Neutrophil (primary cell): ENCODE data around the gene SELENOI.
"Not testable (repeated sequence)": the region's sequence is repeated elsewhere in the genome, so short reads cannot be mapped to it uniquely, and the experiment has no call there.

Experiments used
- H3K27ac ChIP-seq: fragments of 200-600 bp; sonication (generic); 2 replicates; pipeline ENCODE4 v1.5.1; 2016; ENCODE audit warnings: mild to moderate bottlenecking, moderate library complexity
- H3K27me3 ChIP-seq: fragments of 200-600 bp; sonication (generic); 2 replicates; pipeline ENCODE4 v1.6.0; 2016; ENCODE audit warnings: mild to moderate bottlenecking
- H3K36me3 ChIP-seq: fragments of 200-600 bp; sonication (generic); 2 replicates; pipeline ENCODE4 v1.5.1; 2017
- H3K4me1 ChIP-seq, 2 experiments: fragments of 200-600 bp in 1 of 2; sonication (generic) in 1 of 2; 1 replicate in 1 of 2; 2 replicates in 1 of 2; pipeline versions ENCODE4 v1.5.1 to v1.6.1; 2013 to 2016; ENCODE audit warnings: low read depth in 1 of 2, low read length in 1 of 2, mild to moderate bottlenecking in 1 of 2, moderate library complexity in 1 of 2; ENCODE audit not compliant: control insufficient read depth in 1 of 2, insufficient read depth in 1 of 2
- H3K4me3 ChIP-seq, 2 experiments: fragments of 200-600 bp in 1 of 2; sonication (generic) in 1 of 2; 1 replicate in 1 of 2; 2 replicates in 1 of 2; pipeline ENCODE4 v1.5.1; 2013 to 2016; ENCODE audit warnings: low read depth in 1 of 2, low read length in 1 of 2, mild to moderate bottlenecking in 1 of 2, moderate library complexity in 1 of 2
- H3K9me3 ChIP-seq: fragments of 200-600 bp; sonication (generic); 2 replicates; pipeline ENCODE4 v1.5.1; 2016
- TF ChIP-seq, protein P1 (sequence below): fragments of 200-600 bp; sonication (generic); IDR thresholded peaks from 2 replicates; pipeline ENCODE4 v1.5.1; 2016; ENCODE audit warnings: antibody characterized with exemption

SELENOI gene

DNA sequence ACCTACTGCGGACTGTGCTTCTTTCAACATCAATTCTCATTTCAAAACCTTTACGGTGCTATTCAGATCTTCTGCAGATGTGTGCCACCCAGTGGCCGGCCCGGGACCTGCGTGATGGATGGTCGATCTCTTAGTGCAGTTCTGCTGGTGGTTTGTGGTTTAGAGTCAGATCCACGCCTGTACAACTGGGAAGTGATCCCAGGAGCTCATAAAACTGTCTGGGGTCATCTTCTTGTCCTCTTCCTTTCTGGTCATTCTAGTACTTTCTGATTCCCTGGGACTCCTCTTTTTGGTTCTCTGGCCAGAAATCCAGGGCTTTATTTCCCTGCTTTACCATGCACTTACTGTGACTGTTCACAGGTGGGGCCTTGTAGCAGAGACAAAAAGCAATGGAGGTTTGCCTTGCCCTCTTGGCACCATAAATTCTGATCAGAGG, 15.8 kb upstream of the SELENOI start:
- H3K36me3 ChIP-seq = no peaks in the 10 kb centered on the region
- H3K27ac ChIP-seq = peak overlapping the region; percentile 13
- no peaks in the 10 kb centered on the region for H3K9me3 ChIP-seq
- TF ChIP-seq, protein P1, sequence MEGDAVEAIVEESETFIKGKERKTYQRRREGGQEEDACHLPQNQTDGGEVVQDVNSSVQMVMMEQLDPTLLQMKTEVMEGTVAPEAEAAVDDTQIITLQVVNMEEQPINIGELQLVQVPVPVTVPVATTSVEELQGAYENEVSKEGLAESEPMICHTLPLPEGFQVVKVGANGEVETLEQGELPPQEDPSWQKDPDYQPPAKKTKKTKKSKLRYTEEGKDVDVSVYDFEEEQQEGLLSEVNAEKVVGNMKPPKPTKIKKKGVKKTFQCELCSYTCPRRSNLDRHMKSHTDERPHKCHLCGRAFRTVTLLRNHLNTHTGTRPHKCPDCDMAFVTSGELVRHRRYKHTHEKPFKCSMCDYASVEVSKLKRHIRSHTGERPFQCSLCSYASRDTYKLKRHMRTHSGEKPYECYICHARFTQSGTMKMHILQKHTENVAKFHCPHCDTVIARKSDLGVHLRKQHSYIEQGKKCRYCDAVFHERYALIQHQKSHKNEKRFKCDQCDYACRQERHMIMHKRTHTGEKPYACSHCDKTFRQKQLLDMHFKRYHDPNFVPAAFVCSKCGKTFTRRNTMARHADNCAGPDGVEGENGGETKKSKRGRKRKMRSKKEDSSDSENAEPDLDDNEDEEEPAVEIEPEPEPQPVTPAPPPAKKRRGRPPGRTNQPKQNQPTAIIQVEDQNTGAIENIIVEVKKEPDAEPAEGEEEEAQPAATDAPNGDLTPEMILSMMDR = peak; percentile 85
- no peaks in the 10 kb centered on the region for H3K27me3 ChIP-seq
- H3K4me1 ChIP-seq = peaks cover 17 to 25% of the 10 kb centered on the region in 2 experiments
- H3K4me3 ChIP-seq = no peak overlapping the region

GRCh38 chr2:26330604-26331003, 15.3 kb upstream of the SELENOI start:
- Histone ChIP-seq H3K4me3 (no peak overlapping the region), H3K9me3 (no peaks in the 10 kb centered on the region), H3K27me3 (no peaks in the 10 kb centered on the region), H3K4me1 (peaks cover 17 to 25% of the 10 kb centered on the region in 2 experiments), H3K27ac (no peak overlapping the region), H3K36me3 (no peaks in the 10 kb centered on the region)
- TF ChIP-seq, protein P1 = no peak

GRCh38 chr2:26331321-26331720, 14.6 kb upstream of the SELENOI start:
- peaks cover 17 to 25% of the 10 kb centered on the region in 2 experiments for H3K4me1 ChIP-seq
- H3K27me3 ChIP-seq, H3K9me3 ChIP-seq, H3K27ac ChIP-seq, H3K36me3 ChIP-seq, H3K4me3 ChIP-seq: not testable (repeated sequence)

DNA sequence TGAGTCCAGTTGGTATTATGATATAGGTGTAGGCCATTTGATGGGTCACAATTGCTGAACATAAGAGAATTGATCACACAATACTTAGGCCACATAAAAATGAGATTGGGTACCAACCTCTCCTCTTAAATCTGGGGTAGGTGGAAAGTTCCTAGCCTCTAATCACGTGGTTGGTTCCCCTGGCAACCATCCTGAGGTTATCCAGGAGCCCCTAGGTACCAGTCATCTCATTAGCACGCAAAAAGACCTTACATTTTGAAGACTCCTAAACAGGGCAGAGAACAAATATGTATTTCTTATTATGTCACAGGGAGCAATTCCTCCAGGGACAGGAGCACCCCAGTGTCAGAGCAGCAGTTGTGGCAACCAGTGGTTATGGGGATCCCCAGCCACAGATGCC, 12.7 kb upstream of the SELENOI start:
- Histone ChIP-seq H3K27me3 (no peaks in the 10 kb centered on the region), H3K36me3 (no peaks in the 10 kb centered on the region), H3K9me3 (no peaks in the 10 kb centered on the region), H3K4me1 (peaks cover 10 to 15% of the 10 kb centered on the region in 2 experiments), H3K4me3 (no peak overlapping the region), H3K27ac (no peak overlapping the region)
- TF ChIP-seq, protein P1 = no peak

- Histone ChIP-seq H3K4me1 (peaks cover 0 to 2% of the 10 kb centered on the region in 2 experiments), H3K4me3 (no peak overlapping the region)
Observed at GRCh38 chr2:26335231-26335630, 10.7 kb upstream of the SELENOI start.

GRCh38 chr2:26336719-26337118, 9.2 kb upstream of the SELENOI start:
- Histone ChIP-seq H3K27me3 (no peaks in the 10 kb centered on the region), H3K4me3 (no peak overlapping the region), H3K4me1 (no peaks in the 10 kb centered on the region), H3K27ac (no peak overlapping the region), H3K9me3 (no peaks in the 10 kb centered on the region), H3K36me3 (no peaks in the 10 kb centered on the region)
- TF ChIP-seq, protein P1 = no peak

More at GRCh38 chr2:26335231-26335630, 10.7 kb upstream of the SELENOI start:
- TF ChIP-seq, protein P1 = no peak
- Histone ChIP-seq H3K36me3 (no peaks in the 10 kb centered on the region), H3K27ac (no peak overlapping the region), H3K9me3 (no peaks in the 10 kb centered on the region), H3K27me3 (no peaks in the 10 kb centered on the region)
